ENCODE measurements around the gene HEXB. TPM values are rescaled to one million over a fixed set of nuclear protein-coding genes. Genes with fewer than 3 reads are reported as not detected.

The HEXB gene
- total RNA-seq (2014; rRNA removed; shearing (Covaris generic)) = 661 and 662 TPM in 2 replicates

GRCh38 chr5:74684900-74685851 lies at the start of gene HEXB:
TSS of gene HEXB (plus strand) at chr5:74685233. CDS start at chr5:74685261, 28 bp downstream.
- in situ Hi-C loops (cut with HindIII; ENCODE audit: low sequenced_read_pairs) = no loop called here
- peak; percentile 84 for DNase-seq (ENCODE audit: low spot score)

- no peak for DNase-seq (ENCODE audit: low spot score)
- in situ Hi-C loops (cut with HindIII; ENCODE audit: low sequenced_read_pairs) = no loop called here
These were observed 48.9 kb upstream of the HEXB start for GRCh38 chr5:74636149-74636548.

GRCh38 chr5:74636552-74636951 lies 48.5 kb upstream of the HEXB start:
- DNase-seq (ENCODE audit: low spot score) = no peak
- in situ Hi-C loops (cut with HindIII; ENCODE audit: low sequenced_read_pairs) = no loop called here

GRCh38 chr5:74638544-74638969 lies 46.5 kb upstream of the HEXB start:
- in situ Hi-C loops (cut with HindIII; ENCODE audit: low sequenced_read_pairs) = no loop called here
- DNase-seq (ENCODE audit: low spot score) = no peak

GRCh38 chr5:74638970-74639806 lies 45.8 kb upstream of the HEXB start:
- in situ Hi-C loops (cut with HindIII; ENCODE audit: low sequenced_read_pairs) = no loop called here
- DNase-seq (ENCODE audit: low spot score) = no peak

GRCh38 chr5:74639807-74640449 lies 45.1 kb upstream of the HEXB start:
- peak; percentile 23 for DNase-seq (ENCODE audit: low spot score)
- in situ Hi-C loops (cut with HindIII; ENCODE audit: low sequenced_read_pairs) = no loop called here

- DNase-seq (ENCODE audit: low spot score) = peak; percentile 58
- in situ Hi-C loops (cut with HindIII; ENCODE audit: low sequenced_read_pairs) = no loop called here
These were observed 44.5 kb upstream of the HEXB start, which contains the start of gene ENC1 for GRCh38 chr5:74640450-74640953. TSS of gene ENC1 (minus strand) at chr5:74640728. CDS start at chr5:74636485, 4,243 bp downstream.

- in situ Hi-C loops (cut with HindIII; ENCODE audit: low sequenced_read_pairs) = no loop called here
- DNase-seq (ENCODE audit: low spot score) = peak; percentile 51
These were observed 43.9 kb upstream of the HEXB start for GRCh38 chr5:74640954-74641734.

GRCh38 chr5:74641735-74642542 lies 43.1 kb upstream of the HEXB start:
- in situ Hi-C loops (cut with HindIII; ENCODE audit: low sequenced_read_pairs) = no loop called here
- peak; percentile 47 for DNase-seq (ENCODE audit: low spot score)

GRCh38 chr5:74642543-74642863 lies 42.5 kb upstream of the HEXB start:
- DNase-seq (ENCODE audit: low spot score) = no peak
- in situ Hi-C loops (cut with HindIII; ENCODE audit: low sequenced_read_pairs) = no loop called here

- DNase-seq (ENCODE audit: low spot score) = no peak
These were observed 41.9 kb upstream of the HEXB start for GRCh38 chr5:74643111-74643562.

GRCh38 chr5:74647096-74647495 lies 37.9 kb upstream of the HEXB start:
- in situ Hi-C loops (cut with HindIII; ENCODE audit: low sequenced_read_pairs) = no loop called here

More at GRCh38 chr5:74643111-74643562, 41.9 kb upstream of the HEXB start:
- in situ Hi-C loops (cut with HindIII; ENCODE audit: low sequenced_read_pairs) = no loop called here

GRCh38 chr5:74648835-74649293 lies 36.2 kb upstream of the HEXB start:
- peak; percentile 79 for DNase-seq (ENCODE audit: low spot score)
- in situ Hi-C loops (cut with HindIII; ENCODE audit: low sequenced_read_pairs) = no loop called here

More at GRCh38 chr5:74647096-74647495, 37.9 kb upstream of the HEXB start:
- no peak for DNase-seq (ENCODE audit: low spot score)

GRCh38 chr5:74649421-74649973 lies 35.5 kb upstream of the HEXB start:
- in situ Hi-C loops (cut with HindIII; ENCODE audit: low sequenced_read_pairs) = no loop called here
- DNase-seq (ENCODE audit: low spot score) = no peak

GRCh38 chr5:74651710-74652109 lies 33.3 kb upstream of the HEXB start:
- in situ Hi-C loops (cut with HindIII; ENCODE audit: low sequenced_read_pairs) = no loop called here
- DNase-seq (ENCODE audit: low spot score) = no peak

- no peak for DNase-seq (ENCODE audit: low spot score)
- in situ Hi-C loops (cut with HindIII; ENCODE audit: low sequenced_read_pairs) = no loop called here
These were observed 32.5 kb upstream of the HEXB start for GRCh38 chr5:74652576-74652975.

- in situ Hi-C loops (cut with HindIII; ENCODE audit: low sequenced_read_pairs) = no loop called here
- no peak for DNase-seq (ENCODE audit: low spot score)
These were observed 31.0 kb upstream of the HEXB start for GRCh38 chr5:74653991-74654390.
